M059J (cell line): ENCODE data around the gene NR1H2. TPM values are rescaled to one million over a fixed set of nuclear protein-coding genes. Genes with fewer than 3 reads are reported as not detected.
A peak's percentile ranks its signal among the peaks of the same experiment; 100 is the strongest.
"Not testable (repeated sequence)": the region's sequence is repeated elsewhere in the genome, so short reads cannot be mapped to it uniquely, and the experiment has no call there.

Source experiments
- DNase-seq: peaks from one replicate; pipeline ENCODE4 v3.0.0-alpha.2; 2012; ENCODE audit warnings: low read depth
- total RNA-seq: library from RNA; depleted of rRNA; stranded (reverse); fragments of >200 nt; shearing (Covaris generic); gene quantifications from 2 replicates; pipeline ENCODE4 v1.2.3, GENCODE V29; 2014

NR1H2 gene
- total RNA-seq, 1 experiment from 2014 or later = 116 TPM

DNA sequence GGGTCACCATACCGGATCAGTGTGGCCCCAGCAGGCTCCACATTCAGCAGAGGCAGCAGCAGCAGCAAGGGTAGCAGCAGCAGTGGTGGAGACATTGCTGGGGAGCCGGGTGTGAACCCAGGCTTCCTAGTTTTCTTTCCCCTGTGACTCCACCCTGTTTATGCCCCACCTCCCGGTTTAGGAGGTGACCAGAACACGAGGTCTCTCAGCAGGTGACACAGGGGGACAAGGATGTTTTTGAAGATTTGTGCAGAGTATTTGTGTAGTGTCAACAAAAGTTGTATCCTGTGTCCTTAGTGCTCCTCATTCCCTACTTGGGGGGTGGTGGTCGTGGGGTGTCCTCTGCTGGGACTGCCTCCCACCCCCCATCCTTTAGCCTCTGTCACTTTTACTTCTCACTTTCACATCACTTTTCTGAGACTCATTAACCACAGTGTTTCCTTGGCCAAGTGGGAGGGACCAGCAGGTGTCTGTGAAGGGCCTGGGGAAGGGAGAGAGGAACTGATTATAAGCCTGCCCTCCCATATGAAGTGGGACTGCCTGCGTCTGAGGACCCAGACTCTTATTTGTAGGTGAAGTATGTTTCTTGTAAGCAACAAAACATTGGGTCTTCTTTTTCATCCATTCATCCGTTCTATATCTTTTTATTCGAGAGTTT lies 31.5 kb upstream of the NR1H2 start:
- DNase-seq = no peak

DNA sequence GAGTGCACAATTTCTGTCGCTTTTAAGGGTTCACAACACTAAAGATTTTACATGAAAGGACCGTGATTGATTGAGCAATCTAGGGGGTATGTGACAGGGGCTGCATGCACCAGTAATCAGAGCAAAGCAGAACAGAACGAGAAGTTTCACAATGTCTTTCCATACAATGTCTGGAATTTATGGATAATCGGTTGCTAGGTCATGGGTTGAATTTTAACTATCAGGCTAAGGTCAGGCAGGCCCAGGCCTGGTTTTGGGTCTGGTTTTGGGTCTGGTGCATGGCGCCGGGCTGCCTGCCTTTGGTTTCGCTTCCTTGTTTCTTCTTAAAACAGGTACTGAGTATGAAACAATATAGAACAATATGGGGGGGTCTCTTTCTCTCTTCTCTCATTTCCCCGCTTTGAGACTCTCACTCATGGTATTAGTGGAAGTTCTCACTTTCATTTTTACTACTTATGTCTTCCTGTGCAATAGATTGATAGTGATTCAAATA lies 29.1 kb upstream of the NR1H2 start:
- DNase-seq = not testable (repeated sequence)

DNA sequence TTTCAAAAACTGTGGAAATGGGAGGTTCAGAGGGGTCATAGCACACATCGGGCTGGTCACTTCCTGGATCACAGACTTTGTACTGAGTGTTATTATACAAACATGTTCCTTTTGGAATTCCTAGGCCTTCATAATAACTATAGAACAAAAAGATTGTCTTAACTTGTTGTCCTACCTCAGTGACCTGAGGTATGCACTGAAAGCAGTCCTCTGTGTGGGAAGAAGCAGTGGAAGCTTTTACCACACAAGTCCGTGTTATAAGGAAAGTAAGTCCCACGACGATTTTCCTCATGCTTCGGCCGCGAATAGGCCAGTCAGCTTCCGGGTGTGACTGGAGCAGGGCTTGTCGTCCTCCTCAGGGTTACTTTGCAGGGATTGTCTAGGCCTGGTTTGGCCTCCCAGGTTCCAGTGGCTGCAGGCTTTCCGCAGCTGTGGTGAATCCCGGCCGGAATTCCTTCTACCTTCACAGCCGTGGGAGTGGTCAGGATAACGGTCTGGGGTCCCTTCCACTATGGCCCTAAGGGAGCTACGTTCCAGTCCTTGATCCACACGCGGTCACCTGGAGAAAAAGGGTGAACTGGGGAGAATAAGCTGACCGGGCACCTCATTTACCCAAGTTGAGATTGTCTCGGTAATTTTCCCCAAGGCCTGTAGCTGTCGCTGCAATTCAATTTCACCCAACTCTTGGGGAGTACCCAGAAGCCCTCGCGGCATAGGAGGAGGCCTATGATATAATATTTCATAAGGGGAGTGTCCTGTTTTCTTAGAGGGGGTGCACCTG lies 26.8 kb upstream of the NR1H2 start:
- no peak for DNase-seq

DNA sequence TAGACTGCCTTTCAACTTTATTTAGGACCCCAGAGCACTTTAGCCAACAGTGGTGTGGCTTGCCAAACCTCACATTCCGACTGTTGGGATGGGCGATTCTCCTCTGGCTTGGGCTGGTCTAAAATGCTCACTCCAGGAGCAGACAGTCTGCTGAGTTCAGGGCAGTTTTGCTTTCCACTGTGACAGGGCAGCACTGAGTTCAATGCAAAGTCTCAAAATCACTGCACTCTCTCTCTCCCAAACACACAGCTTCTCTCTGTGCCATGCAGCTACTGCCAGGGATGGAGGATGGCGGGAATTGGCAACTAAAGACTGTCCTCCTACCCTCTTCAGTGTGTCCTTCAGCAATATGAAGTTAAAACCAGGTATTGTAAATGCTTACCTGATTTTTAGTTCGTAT lies 24.0 kb upstream of the NR1H2 start:
- no peak for DNase-seq

DNA sequence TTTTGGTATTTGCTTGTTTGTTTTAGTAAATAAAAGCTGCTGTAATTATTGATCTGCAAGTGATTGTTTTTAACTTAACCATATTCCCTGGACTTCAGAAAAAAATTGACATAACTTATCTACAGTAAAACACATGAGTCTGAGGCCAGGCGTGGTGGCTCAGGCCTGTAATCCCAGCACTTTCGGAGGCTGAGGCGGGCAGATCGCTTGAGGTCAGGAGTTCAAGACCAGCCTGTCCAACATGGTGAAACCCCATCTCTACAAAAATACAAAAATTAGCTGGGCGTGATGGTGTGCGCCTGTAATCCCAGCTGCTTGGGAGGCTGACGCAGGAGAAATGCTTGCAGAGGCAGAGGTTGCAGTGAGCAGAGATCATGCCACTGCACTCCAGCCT lies 22.8 kb upstream of the NR1H2 start:
- not testable (repeated sequence) for DNase-seq

DNA sequence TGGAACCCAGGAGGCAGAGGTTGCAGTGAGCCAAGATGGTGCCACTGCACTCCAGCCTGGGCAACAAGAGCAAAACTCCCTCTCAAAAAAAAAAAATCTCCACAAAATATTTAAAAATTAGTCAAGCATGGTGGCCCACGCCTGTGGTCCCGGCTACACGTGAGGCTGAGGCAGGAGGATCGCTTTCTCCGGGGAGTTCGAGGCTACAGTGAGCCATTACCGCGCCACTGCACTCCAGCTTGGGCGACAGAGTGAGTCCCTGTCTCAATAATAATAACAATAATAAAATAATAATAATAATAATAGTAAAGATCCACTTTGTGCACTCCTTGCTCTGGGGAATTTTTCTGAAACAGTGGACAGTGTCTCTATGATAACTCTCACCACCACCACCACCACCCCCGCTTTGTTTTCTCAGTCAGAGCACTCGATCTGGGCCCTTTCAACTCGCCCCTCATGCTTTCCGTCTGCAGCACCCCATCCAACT lies 19.5 kb upstream of the NR1H2 start:
- no peak for DNase-seq

DNA sequence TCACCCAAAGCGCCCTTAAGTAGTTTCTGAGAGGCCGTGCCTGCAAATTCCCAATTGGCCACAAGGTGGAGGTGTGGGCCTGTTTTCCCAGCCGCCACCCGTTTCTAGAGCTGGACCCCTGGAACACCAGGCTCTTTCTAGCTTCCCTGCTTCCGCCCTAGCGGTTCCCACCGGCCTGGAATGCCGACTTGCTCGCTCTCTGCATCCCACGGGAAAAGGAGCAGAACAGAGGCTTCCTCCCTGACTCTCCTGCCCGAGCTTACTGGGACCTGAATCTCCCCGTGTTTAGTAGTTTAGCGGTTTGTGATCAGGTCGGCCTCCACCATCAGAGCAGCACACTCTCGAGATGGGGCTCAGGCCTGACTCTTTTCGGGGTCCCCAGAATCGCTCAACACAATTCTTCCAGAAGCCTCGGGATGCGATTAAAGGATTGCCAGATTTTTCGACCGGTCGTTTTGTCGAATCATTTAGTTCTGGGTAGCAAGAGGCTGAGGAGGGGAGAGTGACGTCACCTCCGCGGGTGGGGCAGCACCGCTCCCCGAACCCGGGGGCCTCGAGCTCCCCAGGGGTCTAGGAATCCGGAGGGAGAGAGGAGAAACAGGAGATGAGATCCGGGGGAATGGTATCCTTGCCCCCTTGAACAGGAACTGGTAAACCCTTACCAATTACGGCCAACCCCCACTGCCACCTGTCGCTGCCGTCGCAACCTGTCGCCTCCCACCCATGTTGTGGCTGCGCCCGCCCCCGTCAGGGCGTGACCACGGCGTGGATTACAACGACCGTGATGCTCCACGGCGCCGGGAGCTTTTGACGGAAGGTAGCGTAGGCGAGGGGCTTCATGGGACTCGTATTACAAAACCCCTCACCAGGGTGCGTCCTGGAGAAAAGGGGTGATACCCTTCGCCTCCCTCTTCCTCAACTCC lies 18.8 kb upstream of the NR1H2 start:
- peak; percentile 49 for DNase-seq

DNA sequence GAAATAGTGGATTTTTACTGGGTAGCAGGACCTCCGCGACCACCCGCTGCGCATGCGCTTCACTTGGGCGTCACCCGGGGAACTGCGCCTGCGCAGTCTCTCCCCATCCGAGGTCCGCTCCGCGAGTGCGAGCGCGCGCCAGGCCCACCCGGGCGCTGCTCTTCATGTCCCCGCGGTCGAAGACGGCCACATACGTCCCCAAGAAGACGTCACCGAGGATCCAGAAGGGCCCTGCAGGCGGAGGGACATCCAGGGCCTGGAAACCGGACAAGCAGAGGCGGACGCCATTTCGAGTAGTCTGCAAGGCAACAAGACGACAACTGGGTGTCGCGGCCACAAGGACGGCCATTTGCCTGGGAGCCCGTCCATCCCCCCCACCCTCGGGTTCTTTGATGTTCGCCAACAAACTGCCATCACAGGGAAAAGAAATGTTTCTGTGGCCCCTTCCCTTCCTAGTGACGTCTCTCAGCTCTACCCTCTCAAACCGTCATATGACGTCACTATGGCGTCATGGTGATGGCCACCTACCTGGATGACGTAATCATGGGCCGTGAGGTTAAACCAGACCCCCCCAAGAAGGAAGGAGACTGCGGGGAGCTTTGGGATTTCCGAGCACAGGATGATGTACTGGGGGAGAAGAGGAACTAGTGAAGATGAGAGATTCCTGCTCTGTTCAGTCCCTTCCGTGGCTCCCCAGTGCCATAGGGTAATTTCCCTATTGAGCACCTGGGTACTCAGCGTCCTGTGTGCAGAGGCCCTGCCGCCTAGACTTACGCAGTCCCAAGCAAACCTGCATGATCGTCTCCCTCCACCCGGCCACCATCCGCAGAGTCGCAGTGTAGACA lies 17.6 kb upstream of the NR1H2 start:
- no peak for DNase-seq

DNA sequence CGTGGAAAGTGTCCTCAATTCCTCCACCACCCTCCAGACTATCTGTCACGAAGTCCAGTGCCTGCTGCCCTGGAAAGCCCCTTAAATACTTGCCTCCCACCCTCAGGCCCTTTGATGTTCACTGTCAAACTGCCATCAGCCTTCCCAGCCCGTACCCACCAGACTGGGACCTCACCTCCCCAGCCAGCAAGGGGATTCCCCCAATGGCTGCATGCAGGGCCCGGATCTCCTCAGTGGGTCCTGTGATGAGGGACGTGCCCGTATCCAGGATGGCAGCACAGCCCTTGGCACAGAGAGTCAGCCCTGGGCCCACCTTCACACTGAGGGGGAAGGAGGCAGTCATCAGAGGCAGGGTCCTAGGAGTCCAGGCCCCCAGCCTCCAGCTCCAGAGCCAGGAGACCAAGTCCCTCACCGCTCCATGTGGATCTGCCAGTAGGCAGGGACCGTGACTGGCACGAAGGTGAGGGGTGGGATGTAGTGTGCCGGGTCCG lies 16.9 kb upstream of the NR1H2 start:
- no peak for DNase-seq

DNA sequence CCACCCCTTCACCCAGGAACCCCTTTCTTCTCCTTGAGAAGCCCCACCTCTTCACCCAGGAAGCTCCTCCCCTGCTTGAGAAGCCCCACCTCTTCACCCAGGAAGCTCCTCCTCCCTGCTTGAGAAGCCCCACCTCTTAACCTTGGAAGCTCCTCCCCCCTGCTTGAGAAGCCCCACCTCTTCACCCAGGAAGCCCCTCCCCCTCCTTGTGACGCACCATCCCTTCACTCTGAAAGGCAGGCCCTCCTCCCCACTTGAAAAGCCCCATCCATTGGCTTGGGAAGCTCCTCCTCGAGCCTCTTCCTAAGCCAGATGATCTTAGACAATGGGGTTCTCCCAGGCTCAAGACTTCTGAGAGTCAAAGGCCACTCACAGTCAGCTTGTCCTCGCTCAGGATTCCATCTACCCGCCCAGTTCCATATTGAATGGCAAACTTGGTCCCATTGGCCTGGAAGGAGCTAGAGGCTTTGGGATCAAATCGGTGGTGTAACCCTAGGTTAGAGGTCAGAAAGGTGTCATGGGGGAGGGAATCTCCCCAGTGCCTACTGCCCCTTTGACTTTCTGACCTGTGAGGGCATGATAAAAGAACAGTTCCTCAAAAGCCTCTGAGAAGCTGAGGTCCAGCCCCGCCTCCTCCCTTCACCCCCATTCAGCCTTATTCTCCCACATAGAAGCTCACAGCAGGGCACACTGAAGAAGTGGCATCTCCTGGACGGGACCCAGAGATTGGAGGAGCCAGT lies 14.8 kb upstream of the NR1H2 start:
- no peak for DNase-seq

DNA sequence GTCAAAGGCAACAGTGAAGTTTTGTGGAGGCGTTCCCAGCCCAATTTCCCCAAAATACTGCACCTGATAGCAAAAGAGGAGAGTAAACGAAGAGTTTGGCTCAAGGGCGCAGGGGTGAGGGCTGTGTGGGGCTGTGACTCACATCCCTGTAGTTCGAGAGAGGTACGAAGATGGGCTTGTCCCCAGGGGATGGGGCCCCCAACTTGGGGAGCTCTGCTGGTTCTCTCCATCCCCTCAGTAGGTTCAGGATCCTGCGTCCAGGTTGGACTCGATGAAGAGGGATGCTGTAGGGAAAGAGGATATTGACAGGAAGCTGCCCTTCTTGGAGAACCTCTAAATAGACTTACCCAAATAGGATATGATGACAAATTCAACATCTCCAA lies 14.2 kb upstream of the NR1H2 start:
- DNase-seq = no peak

DNA sequence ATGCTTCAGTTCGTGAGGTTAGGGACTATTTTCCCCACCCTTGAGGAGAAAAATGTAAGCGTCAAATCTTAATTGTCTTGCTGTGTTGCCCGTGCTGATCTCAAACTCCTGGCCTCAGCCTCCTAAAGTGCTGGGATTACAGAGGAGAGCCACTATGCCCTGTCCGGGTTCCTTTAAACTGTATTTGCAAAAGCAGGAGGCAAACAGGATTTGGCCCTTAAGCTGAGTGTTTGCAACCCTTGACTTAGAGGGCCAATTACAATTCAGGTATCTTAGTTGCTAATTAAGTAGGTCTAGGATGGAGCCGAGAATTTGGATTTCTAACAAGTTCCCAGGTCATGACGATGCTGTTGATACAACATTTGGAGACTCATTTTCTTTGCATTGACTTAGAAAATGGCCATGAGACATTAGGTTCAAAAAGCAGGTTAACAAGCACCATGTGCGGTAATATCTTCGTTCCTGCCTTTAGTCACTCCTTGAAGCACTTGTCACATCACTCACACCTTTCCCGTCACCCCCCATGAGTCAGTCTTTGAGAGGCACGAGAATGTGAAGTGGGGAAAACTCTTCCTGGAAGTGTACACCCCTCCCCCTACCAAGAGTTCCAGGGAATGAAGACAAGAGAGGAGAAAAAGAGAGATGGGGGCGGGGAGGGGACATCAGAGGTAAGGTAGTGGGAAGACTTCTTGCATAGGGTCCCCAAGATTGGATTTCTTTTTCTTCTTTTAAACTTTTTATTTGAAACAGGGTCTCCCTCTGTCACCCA lies 13.4 kb upstream of the NR1H2 start:
- no peak for DNase-seq

DNA sequence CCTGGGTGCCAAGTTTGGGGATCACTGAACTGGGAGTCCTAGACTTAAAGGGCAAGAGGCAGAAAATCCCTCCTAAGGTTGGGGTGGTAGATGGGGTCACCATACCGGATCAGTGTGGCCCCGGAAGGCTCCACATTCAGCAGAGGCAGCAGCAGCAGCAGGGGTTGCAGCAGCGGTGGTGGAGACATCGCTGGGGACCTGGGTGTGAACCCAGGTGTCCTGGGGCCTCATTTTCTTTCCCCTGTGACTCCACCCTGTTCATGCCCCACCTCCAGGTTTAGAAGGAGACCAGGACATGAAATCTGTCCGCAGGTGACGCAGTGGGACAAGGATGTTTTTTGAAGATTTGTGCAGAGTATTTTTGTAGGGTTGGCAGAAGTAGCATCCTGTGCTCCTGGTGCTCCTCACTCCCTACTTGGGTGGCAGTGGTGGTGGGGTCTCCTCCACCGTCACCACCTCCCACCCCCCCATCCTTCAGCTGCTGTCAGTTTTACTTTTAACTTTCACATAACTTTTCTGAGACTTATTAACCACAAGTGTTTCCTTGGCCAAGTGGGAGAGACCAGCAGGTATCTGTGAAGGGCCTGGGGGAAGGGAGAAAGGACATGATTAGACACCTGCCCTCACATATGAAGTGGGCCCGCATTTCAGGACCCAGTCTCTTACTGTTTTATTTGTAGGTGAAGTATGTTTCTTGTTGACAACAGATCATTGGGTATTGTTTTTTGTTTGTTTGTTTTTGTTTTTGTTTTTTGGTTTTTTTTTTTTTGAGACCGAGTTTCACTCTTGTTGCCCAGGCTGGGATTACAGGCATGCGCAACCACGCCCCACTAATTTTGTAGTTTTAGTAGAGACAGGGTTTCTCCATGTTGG lies 10.6 kb upstream of the NR1H2 start, which contains the start of gene NAPSA:
TSS of gene NAPSA (minus strand) at position 206 of the 873 bp plus-strand sequence. CDS start at position 188, 18 bp downstream.
- no peak for DNase-seq

DNA sequence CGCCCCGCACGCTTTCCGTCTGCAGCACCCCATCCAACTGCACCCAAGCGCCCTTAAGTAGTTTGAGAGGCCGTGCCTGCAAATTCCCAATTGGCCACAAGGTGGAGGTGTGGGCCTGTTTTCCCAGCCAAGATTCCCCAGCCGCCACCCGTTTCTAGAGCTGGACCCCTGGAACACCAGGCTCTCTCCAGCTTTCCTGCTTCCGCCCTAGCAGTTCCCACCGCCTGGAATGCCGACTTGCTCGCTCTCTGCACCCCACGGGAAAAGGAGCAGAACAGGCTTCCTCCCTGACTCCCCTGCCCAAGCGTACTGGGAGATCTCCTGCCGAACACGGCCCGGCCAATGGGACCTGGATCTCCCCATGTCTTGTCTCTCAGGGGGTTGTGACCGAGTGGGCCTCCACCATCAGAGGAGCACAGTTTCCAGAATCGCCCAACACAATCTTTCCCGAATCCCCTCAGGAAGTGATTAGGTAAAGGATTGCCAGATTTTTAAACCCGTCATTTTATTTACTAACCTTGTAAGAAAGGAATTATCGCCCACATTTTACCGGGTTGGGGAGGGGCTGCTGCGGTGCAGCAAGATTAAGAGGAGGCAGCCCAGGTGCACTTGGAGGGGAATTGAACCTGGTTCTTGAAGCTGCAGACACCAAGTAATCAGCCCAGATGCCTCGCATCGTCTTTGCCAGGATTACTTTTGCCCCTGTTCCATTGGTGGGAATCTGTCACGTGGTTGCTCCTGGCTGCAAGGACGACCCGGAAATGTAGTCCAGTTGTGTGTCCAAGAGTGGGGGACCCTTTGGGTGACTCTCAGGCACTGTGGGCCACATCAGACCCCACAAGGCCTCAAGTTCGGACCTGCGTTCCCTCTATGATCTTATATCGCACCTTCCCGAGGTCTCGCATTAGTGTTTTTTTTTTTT lies 7.3 kb upstream of the NR1H2 start:
- DNase-seq = peak; percentile 89

DNA sequence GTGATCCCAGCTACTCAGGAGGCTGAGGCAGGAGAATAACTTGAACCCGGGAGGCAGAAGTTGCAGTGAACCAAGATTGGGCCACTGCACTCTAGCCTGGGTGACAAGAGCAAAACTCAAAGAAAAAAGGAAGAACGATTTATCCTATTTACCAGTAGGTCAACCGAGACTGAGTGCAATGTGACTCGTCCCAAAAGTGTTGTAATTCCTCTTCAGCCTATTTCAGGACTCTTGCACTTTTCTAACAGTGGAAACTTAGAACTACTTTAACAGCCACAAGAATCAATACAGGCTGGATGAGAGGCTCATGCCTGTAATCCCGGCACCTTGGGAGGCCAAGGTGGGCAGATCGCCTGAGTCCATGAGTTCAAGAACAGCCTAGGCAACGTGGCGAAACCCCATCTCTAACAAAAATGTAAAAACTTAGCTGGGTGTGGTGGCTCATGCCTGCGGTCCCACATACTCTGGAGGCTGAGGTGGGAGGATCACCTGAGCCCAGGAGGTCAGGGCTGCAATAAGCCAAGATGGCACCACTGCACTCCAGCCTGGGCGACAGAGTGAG lies 4.3 kb upstream of the NR1H2 start:
- no peak for DNase-seq

DNA sequence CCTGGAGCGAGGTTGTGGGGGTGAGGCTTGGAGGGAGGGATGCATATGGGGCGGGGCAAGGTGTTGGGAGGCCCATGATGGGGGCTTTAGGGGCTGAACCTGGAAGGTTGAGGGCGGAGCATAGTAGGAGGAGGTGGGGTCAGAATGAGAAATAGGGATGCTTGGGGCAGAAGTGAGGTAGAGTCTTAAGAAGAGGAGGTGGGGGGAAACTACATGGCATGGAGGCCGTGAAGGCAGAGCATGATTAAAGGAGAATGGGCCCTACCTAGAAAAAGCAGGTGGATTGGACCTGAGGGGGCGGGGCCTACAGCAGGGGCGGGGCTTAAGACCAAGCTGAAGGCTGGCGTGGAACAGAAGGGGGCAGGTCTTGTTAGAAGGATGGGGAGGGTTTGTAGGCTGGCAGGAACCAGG lies 799 bp downstream of the NR1H2 start:
- no peak for DNase-seq

DNA sequence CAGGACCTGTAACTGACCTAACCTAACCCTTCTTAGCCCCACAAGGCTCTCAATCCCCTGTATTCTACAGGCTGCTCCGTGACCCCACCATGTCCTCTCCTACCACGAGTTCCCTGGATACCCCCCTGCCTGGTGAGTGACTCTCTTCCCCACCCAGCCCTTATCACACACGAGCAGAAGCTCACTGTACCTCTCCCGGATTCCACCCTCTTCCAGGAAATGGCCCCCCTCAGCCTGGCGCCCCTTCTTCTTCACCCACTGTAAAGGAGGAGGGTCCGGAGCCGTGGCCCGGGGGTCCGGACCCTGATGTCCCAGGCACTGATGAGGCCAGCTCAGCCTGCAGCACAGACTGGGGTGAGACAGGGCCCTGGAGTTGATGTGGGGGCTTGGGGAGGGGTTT lies 1.3 kb downstream of the NR1H2 start:
- DNase-seq = no peak
